Sigmoid colon (tissue), 4 donors: ENCODE results near the gene UAP1.

Experiments used
- EP300 ChIP-seq, 4 donors: sonication (generic); formaldehyde crosslinking; IDR thresholded peaks; one replicate each; pipeline ENCODE4 v1.6.1; 2017; ENCODE audit warnings: antibody characterized with exemption in 4 of 4
- POLR2A ChIP-seq, 2 donors: fragments of 450-650 bp; IDR thresholded peaks; one replicate each; pipeline ENCODE4 v1.6.1; 2016; ENCODE audit warnings: antibody characterized with exemption in 2 of 2, mild to moderate bottlenecking in 2 of 2, moderate library complexity in 2 of 2
- POLR2AphosphoS5 ChIP-seq, 4 donors: sonication (generic); formaldehyde crosslinking; IDR thresholded peaks; one replicate each; pipeline ENCODE4 v1.6.1; 2017; ENCODE audit warnings: antibody characterized with exemption in 4 of 4
- TF ChIP-seq, protein P1 (sequence below), 4 experiments: fragments of 450-650 bp in 3 of 4; fragments of 200-600 bp in 1 of 4; IDR thresholded peaks; one replicate each; pipeline ENCODE4 v1.5.1; 2016 to 2019; ENCODE audit warnings: antibody characterized with exemption in 4 of 4, mild to moderate bottlenecking in 3 of 4, moderate library complexity in 2 of 4

DNA sequence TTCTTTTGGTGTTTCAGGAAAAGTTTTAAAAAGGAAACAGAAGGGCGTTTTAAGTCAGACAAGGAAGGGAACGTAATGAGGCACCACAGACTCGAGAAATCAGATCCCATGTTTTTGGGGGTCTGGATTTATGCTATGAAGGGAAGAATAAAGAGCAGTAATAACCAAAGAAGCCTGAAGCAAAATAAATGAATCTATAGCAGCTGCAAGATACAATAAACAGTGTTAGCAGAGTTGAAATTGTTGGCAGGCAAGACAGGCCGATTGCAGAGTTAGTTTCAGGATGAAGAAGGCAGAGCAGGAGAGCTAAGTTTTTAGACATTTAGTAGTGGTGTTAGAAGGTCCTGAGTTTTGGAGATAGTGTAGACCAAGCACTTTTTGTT is 71.2 kb downstream of the UAP1 start:
- no peak for TF ChIP-seq EP300 (IDR thresholded peaks at IDR 0.05)
- TF ChIP-seq, protein P1, sequence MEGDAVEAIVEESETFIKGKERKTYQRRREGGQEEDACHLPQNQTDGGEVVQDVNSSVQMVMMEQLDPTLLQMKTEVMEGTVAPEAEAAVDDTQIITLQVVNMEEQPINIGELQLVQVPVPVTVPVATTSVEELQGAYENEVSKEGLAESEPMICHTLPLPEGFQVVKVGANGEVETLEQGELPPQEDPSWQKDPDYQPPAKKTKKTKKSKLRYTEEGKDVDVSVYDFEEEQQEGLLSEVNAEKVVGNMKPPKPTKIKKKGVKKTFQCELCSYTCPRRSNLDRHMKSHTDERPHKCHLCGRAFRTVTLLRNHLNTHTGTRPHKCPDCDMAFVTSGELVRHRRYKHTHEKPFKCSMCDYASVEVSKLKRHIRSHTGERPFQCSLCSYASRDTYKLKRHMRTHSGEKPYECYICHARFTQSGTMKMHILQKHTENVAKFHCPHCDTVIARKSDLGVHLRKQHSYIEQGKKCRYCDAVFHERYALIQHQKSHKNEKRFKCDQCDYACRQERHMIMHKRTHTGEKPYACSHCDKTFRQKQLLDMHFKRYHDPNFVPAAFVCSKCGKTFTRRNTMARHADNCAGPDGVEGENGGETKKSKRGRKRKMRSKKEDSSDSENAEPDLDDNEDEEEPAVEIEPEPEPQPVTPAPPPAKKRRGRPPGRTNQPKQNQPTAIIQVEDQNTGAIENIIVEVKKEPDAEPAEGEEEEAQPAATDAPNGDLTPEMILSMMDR (IDR thresholded peaks at IDR 0.05): no peak
- TF ChIP-seq POLR2A (IDR thresholded peaks at IDR 0.05): no peak
- peak in 1 of 4 donors; percentile 4 for TF ChIP-seq POLR2AphosphoS5 (IDR thresholded peaks at IDR 0.05)
